A549 (cell line): ENCODE measurements around the gene NOL9. TPM values are rescaled to one million over a fixed set of nuclear protein-coding genes. Genes with fewer than 3 reads are reported as not detected.
"Not testable (repeated sequence)": the region's sequence is repeated elsewhere in the genome, so short reads cannot be mapped to it uniquely, and the experiment has no call there.

Source experiments
- ATAC-seq, 2 experiments: fragments of 200-7000 bp in 1 of 2; fragments of >200 bp in 1 of 2; cut with Nextera tagmentation in 1 of 2; cut with Tn5 transposase in 1 of 2; 3 replicates each; pipeline versions ENCODE4 v1.8.0 to v1.9.1; 2018 to 2020; ENCODE audit warnings: mild to moderate bottlenecking in 1 of 2, moderate library complexity in 1 of 2
- CTCF ChIA-PET: fragments of 300-600 bp; sonication (Branson Sonifier 250); formaldehyde crosslinking; extraction: SDS; loops from one replicate; lab custom pipeline; 2021; ENCODE audit warnings: antibody characterized with exemption, inconsistent platforms; lab: Yijun Ruan, JAX
- POLR2A ChIA-PET: fragments of 350-600 bp; formaldehyde crosslinking; extraction: SDS; loops from one replicate; lab custom pipeline; 2021; ENCODE audit warnings: antibody characterized with exemption, inconsistent platforms; lab: Yijun Ruan, JAX
- DNase-seq, 2 experiments: peaks; one replicate each; pipeline versions ENCODE4 v3.0.0 to v3.0.0-alpha.2; 2011 to 2016; ENCODE audit warnings: low read depth in 1 of 2, low spot score in 1 of 2
- FAIRE-seq: peaks from 2 replicates; lab custom pipeline; 2011; peaks lifted over from hg19 to GRCh38; lab: Jason Lieb, UNC
- H3K27ac ChIP-seq, 2 experiments: fragments of >200 bp; sonication (Bioruptor Twin); formaldehyde crosslinking; 3 replicates each; pipeline ENCODE4 v1.5.1; 2016 to 2017
- H3K4me1 ChIP-seq: fragments of >200 bp; sonication (Bioruptor Twin); formaldehyde crosslinking; 3 replicates; pipeline ENCODE4 v1.6.1; 2016
- H3K4me2 ChIP-seq: fragments of >200 bp; sonication (Bioruptor Twin); formaldehyde crosslinking; 3 replicates; pipeline ENCODE4 v1.6.1; 2016
- H3K4me3 ChIP-seq: fragments of >200 bp; sonication (Bioruptor Twin); formaldehyde crosslinking; 3 replicates; pipeline ENCODE4 v1.5.1; 2016
- H3K9me3 ChIP-seq: fragments of >200 bp; sonication (Bioruptor Twin); formaldehyde crosslinking; 3 replicates; pipeline ENCODE4 v1.6.1; 2016
- CBX8 ChIP-seq: fragments of 200-600 bp; sonication (generic); IDR thresholded peaks from 2 replicates; pipeline ENCODE4 v1.6.1; 2016
- EP300 ChIP-seq, 2 experiments: fragments of >200 bp; sonication (Bioruptor Twin); formaldehyde crosslinking; IDR thresholded peaks; 2 replicates in 1 of 2; 3 replicates in 1 of 2; pipeline ENCODE4 v1.6.1; 2016 to 2017
- ESRRA ChIP-seq: fragments of 150-350 bp; IDR thresholded peaks from 2 replicates; pipeline ENCODE4 v1.6.1; 2014; ENCODE audit warnings: mild to moderate bottlenecking, low read length, borderline replicate concordance
- FOSB ChIP-seq: fragments of 250-450 bp; sonication (Bioruptor Pico); IDR thresholded peaks from 2 replicates; pipeline ENCODE4 v1.5.0; 2020; ENCODE audit warnings: mild to moderate bottlenecking, moderate library complexity
- FOSL2 ChIP-seq, 2 experiments: fragments of 450-650 bp in 1 of 2; fragments of >200 bp in 1 of 2; sonication (Bioruptor Twin) in 1 of 2; formaldehyde crosslinking; IDR thresholded peaks; 2 replicates each; pipeline versions ENCODE4 v1.5.0 to v1.6.1; 2016 to 2020; ENCODE audit warnings: mild to moderate bottlenecking in 1 of 2, moderate library complexity in 1 of 2
- HMGXB4 ChIP-seq: fragments of 250-450 bp; sonication (Bioruptor Pico); IDR thresholded peaks from 2 replicates; pipeline ENCODE4 v1.5.0; 2021; ENCODE audit warnings: mild to moderate bottlenecking, moderate library complexity, borderline replicate concordance
- KDM1A ChIP-seq: fragments of 200-600 bp; sonication (generic); IDR thresholded peaks from 2 replicates; pipeline ENCODE4 v1.6.1; 2016; ENCODE audit warnings: low read depth, mild to moderate bottlenecking
- MAX ChIP-seq: IDR thresholded peaks from 2 replicates; pipeline ENCODE4 v1.6.1; 2012
- MAZ ChIP-seq: fragments of 150-350 bp; IDR thresholded peaks from 2 replicates; pipeline ENCODE4 v1.6.1; 2014; ENCODE audit warnings: antibody characterized with exemption, low read depth, low read length, borderline replicate concordance
- NFE2L2 ChIP-seq: fragments of 150-350 bp; conservative IDR thresholded peaks from 2 replicates; pipeline ENCODE4 v1.6.1; 2014; ENCODE audit warnings: low read length
- RCOR1 ChIP-seq: fragments of 150-350 bp; IDR thresholded peaks from 2 replicates; pipeline ENCODE4 v1.6.1; 2014; ENCODE audit warnings: antibody characterized with exemption, low read length, low read depth
- RFX5 ChIP-seq: fragments of 450-650 bp; IDR thresholded peaks from 2 replicates; pipeline ENCODE4 v1.7.1; 2014; ENCODE audit warnings: antibody characterized with exemption, mild to moderate bottlenecking, moderate library complexity
- SREBF2 ChIP-seq: fragments of 450-650 bp; IDR thresholded peaks from 2 replicates; pipeline ENCODE4 v1.6.1; 2014; ENCODE audit warnings: mild to moderate bottlenecking, moderate library complexity
- USF2 ChIP-seq: fragments of 450-650 bp; IDR thresholded peaks from 2 replicates; pipeline ENCODE4 v1.6.1; 2014; ENCODE audit warnings: antibody characterized with exemption
- ZFP36 ChIP-seq: fragments of 450-650 bp; IDR thresholded peaks from 2 replicates; pipeline ENCODE4 v1.6.1; 2014; ENCODE audit warnings: borderline replicate concordance; ENCODE audit not compliant: partially characterized antibody
- WGBS: methylation state at CpG from one replicate; pipeline ENCODE4 v1.1.6; 2017; ENCODE audit errors: missing lambda C conversion rate; 5-methylcytosine and 5-hydroxymethylcytosine counted together
- polyA plus RNA-seq, 4 experiments: library from polyadenylated mRNA; depleted of rRNA in 3 of 4; stranded (reverse); fragments of >200 nt; fragmentation: RNase III in 1 of 4; extraction: RNeasy Plus Mini Kit Qiagen cat#74134 plus additional on column Dnase treatment in 1 of 4; gene quantifications; 2 replicates in 3 of 4; 3 replicates in 1 of 4; pipeline ENCODE4 v1.2.3, GENCODE V29; 2011 to 2017
- TF ChIP-seq, protein P1 (sequence below): IDR thresholded peaks from 2 replicates; pipeline ENCODE4 v1.6.1; 2012

The NOL9 gene
- polyA plus RNA-seq, 2 of the 4 experiments (the other 2 are of a cell fraction) = 4.4 to 19.3 TPM

DNA sequence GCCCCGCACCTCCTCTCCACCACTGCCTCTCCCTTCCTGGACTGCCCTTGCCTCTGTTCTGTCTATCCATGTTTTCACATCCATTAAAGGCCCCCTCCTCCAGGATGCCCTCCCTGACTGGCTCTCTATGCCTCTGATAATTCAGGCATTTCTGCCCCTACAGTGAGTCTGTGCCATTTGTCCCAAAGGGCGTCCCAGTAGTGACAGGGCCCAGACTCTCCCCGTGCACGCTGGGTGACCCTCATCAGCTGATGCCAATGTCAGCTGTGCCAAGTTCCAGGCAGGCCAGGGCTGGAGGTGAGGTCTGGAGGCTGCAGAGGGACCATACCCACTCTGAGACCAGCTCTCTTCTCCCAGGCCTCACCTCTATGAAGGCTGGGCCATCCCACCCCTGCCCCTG, 59.7 kb downstream of the NOL9 start:
- TF ChIP-seq RFX5 = no peak
- TF ChIP-seq ZFP36 = peak; percentile 79
- H3K4me2 ChIP-seq = no peak overlapping the region
- ChIA-PET CTCF (interaction anchor here (2.1 to 4.5 kb wide), 2 partner anchors 8 to 14 kb away, joined by 8 to 26 read pairs; no protein-coding TSS in a partner anchor), POLR2A (no interaction called here)
- no peak overlapping the region for H3K4me3 ChIP-seq
- ATAC-seq (no peak), DNase-seq (no peak), FAIRE-seq (no peak)
- H3K27ac ChIP-seq = no peak overlapping the region
- WGBS = 80% methylated on average over 2 of the region's 4 CpGs
- no peaks in the 10 kb centered on the region for H3K9me3 ChIP-seq
- peaks cover 23% of the 10 kb centered on the region for H3K4me1 ChIP-seq

DNA sequence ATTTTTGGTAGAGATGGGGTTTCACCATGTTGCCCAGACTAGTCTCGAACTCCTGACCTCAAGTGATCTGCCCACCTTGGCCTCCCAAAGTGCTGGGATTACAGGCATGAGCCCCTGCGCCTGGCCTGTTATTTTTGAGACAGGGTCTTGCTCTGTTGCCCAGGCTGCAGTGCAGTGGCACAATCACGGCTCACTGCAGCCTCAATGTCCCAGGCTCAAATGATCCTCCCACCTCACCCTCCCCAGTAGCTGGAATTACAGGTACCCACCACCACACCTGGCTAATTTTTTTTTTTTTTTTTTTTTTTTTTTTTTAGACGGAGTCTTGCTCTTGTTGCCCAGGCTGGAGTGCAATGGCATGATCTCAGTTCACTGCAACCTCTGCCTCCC, 60.5 kb downstream of the NOL9 start:
- H3K9me3 ChIP-seq, ATAC-seq, POLR2A ChIA-PET, H3K27ac ChIP-seq, H3K4me2 ChIP-seq, FAIRE-seq, H3K4me3 ChIP-seq, DNase-seq: not testable (repeated sequence)
- H3K4me1 ChIP-seq = peaks cover 30% of the 10 kb centered on the region
- CTCF ChIA-PET = interaction anchor here (1.0 to 4.5 kb wide), 3 partner anchors 13 to 248 kb away, joined by 3 to 26 read pairs (median 4); no protein-coding TSS in a partner anchor
- 88% methylated on average over 4 of the region's 4 CpGs for WGBS

DNA sequence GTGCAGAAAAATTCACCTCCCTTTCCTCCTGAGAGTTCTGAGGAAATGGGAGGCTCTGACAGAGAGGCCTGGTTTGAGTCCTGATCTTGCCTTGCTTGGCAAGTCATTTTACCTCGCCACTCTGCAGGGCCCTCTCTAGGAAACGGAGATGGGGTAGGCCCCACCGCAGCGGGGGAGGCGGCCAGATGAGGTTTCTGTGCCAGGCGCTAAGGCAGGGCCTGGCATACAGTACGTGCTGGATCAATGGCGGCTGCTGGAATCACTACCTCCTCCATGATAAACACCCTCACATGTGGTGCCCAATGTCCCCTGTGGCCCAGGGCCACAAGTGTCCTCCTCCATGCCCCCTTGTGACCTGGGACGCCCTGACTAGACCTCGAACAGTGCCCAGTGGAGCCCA, 62.3 kb downstream of the NOL9 start:
- ATAC-seq (no peak), FAIRE-seq (no peak), DNase-seq (no peak)
- H3K4me1 ChIP-seq = peaks cover 28% of the 10 kb centered on the region
- WGBS = 92% methylated on average over 6 of the region's 10 CpGs
- peak overlapping the region; percentile 100 for H3K4me2 ChIP-seq
- no peak overlapping the region; the same call in 2 of the 3 replicates for H3K4me3 ChIP-seq
- POLR2A ChIA-PET = interaction anchor here (0.6 kb wide), 1 partner anchor 122 kb away, joined by 3 read pairs; the partner anchor contains the start of gene PHF13
- CTCF ChIA-PET = interaction anchor here (0.7 to 4.6 kb wide), 5 partner anchors 10 to 19 kb away, joined by 3 to 54 read pairs (median 12); no protein-coding TSS in a partner anchor
- TF ChIP-seq FOSL2 (IDR thresholded peaks at IDR 0.05) (no peak), FOSL2 (CRISPR knock-in tag; IDR thresholded peaks at IDR 0.05) (no peak), ESRRA (no peak), FOSB (no peak), NFE2L2 (no peak), KDM1A (no peak), RCOR1 (no peak), USF2 (no peak), EP300 (IDR thresholded peaks at IDR 0.05) (no peak), ZFP36 (no peak), CBX8 (no peak), SREBF2 (no peak), HMGXB4 (CRISPR knock-in tag) (no peak)
- TF ChIP-seq, protein P1, sequence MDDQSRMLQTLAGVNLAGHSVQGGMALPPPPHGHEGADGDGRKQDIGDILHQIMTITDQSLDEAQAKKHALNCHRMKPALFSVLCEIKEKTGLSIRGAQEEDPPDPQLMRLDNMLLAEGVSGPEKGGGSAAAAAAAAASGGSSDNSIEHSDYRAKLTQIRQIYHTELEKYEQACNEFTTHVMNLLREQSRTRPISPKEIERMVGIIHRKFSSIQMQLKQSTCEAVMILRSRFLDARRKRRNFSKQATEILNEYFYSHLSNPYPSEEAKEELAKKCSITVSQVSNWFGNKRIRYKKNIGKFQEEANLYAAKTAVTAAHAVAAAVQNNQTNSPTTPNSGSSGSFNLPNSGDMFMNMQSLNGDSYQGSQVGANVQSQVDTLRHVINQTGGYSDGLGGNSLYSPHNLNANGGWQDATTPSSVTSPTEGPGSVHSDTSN = no peak
- H3K9me3 ChIP-seq = no peaks in the 10 kb centered on the region
- peak overlapping the region; percentile 99; a peak in 5 of 6 replicates for H3K27ac ChIP-seq

DNA sequence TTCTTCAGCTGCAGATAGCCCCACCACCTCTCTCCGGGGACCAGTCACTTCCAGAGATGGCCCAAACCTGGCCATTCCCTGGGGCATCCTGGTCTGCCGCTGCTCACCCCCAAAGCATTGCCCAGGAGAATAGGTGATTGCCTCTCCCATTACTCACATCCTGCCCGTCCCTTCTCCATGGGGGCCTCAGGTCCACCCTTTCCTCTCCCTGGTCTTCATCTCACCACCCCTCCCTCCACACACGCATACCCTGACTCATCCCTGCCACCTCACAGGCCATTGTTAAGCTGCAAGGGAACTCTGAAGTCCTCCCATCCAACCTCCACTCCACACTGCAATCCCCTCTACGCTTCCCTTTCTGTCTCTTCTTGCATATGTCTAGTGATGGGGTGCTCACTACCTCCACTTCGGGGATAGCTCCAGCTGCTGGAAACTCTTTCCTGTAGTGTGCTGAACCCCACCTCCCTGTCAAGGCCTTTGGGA, 62.8 kb downstream of the NOL9 start, which contains the start of gene PLEKHG5:
Gene PLEKHG5 (minus strand): TSS at position 188 of the 483 bp plus-strand sequence. CDS start 14,096 bp downstream, outside the sequence.
- FAIRE-seq (no peak), DNase-seq (peak in 1 of 2 experiments; percentile 51), ATAC-seq (peak; percentile 23 to 27; a peak in 4 of 6 replicates)
- Histone ChIP-seq H3K27ac (peak within 1 kb of the TSS; percentile 99), H3K4me2 (peak within 1 kb of the TSS; percentile 100), H3K4me3 (peak within 1 kb of the TSS; percentile 94), H3K4me1 (peaks cover 28% of the 10 kb centered on the region), H3K9me3 (no peaks in the 10 kb centered on the region)
- CTCF ChIA-PET = interaction anchor here (1.1 to 4.6 kb wide), 8 partner anchors 10 to 116 kb away, joined by 3 to 54 read pairs (median 6); partner anchors contain the start of genes NOL9 and TAS1R1
- TF ChIP-seq MAZ (no peak), MAX (0 out of 2 replicates have a peak, but pooled peaks have one; percentile 24), FOSL2 (IDR thresholded peaks at IDR 0.05) (no peak), FOSL2 (CRISPR knock-in tag; IDR thresholded peaks at IDR 0.05) (0 out of 2 replicates have a peak, but pooled peaks have one; percentile 27)
- WGBS = 20% methylated on average over 6 of the region's 6 CpGs
- POLR2A ChIA-PET = interaction anchor here (0.6 kb wide), 1 partner anchor 122 kb away, joined by 3 read pairs; the partner anchor contains the start of gene PHF13
